ENCODE measurements around the gene CACNA1B.

CACNA1B gene

DNA sequence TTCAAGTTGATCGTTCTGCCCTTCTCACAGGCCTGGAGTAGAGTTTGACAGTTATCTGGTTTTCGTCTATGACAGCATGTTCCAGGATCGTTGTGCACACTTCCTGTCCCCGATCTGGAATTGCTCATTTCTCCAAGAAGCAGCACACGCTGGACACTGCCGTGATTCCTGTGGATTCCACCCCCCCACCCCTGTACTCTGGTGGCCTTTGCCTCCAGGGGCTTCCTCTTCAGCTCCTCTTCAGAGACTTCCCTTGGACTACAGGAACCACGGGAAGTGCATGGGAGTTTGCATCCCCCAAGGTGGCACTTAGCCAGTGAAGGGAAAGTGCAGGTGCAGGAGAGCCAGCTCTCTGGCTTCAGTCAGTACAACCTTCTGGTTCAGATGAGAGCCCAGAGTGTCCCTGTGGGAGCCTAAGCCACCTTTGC is 160.7 kb downstream of the CACNA1B start:
- Mint-ChIP-seq H3K36me3 (ENCODE audit: low read depth) (no peaks in the 10 kb centered on the region), H3K4me1 (ENCODE audit: low read depth) (no peaks in the 10 kb centered on the region), H3K4me3 (no peak overlapping the region), H3K27me3 (ENCODE audit: low read depth) (peaks cover 14% of the 10 kb centered on the region), H3K27ac (no peak overlapping the region), H3K9me3 (no peaks in the 10 kb centered on the region)

- Mint-ChIP-seq H3K9me3 (no peaks in the 10 kb centered on the region), H3K27me3 (ENCODE audit: low read depth) (peaks cover under 1% of the 10 kb centered on the region), H3K27ac (no peak overlapping the region), H3K36me3 (ENCODE audit: low read depth) (no peaks in the 10 kb centered on the region), H3K4me1 (ENCODE audit: low read depth) (no peaks in the 10 kb centered on the region), H3K4me3 (no peak overlapping the region)
These were observed 163.2 kb downstream of the CACNA1B start for GRCh38 chr9:138040446-138041430.

DNA sequence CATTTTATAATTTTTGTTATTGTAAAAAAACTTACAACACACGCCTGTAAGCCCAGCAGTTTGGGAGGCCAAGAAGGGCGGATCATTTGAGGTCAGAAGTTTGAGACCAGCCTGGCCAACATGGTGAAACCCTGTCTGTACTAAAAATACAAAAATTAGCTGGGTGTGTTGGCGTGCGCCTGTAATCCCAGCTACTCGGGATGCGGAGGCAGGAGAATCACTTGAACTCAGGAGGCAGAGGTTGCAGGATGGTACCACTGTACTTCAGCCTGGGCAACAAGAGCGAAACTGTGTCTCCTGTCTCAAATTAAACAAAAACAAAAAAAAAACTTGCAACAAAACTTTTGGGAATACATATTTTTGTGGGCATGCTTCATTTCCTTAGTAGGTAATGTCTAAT is 164.6 kb downstream of the CACNA1B start:
- no peaks in the 10 kb centered on the region for H3K4me1 Mint-ChIP-seq (ENCODE audit: low read depth)
- H3K4me3 Mint-ChIP-seq, result no peak overlapping the region
- H3K9me3 Mint-ChIP-seq, result no peaks in the 10 kb centered on the region
- H3K27me3 Mint-ChIP-seq (ENCODE audit: low read depth), result no peaks in the 10 kb centered on the region
- no peak overlapping the region for H3K27ac Mint-ChIP-seq
- no peaks in the 10 kb centered on the region for H3K36me3 Mint-ChIP-seq (ENCODE audit: low read depth)

DNA sequence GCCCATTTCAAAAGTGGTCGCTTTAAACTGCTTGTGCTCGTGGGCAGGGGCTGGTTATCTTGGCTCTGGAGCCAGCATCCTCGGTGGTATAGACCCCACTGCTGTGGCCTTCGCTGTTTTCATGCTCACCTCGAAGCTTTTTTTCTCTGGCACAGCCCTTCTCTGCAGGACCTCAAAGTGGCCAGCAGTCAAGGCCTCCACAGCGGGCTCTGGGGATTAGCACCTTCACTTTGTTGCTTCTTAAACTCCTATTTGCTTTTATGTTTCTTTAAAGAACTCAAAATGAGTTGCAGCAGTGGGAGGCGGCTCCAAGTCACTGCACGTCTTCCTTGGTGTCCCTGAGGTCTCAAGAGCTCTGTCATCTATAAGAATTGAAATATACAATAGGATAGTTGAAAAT is 165.1 kb downstream of the CACNA1B start:
- H3K4me3 Mint-ChIP-seq, result no peak overlapping the region
- H3K4me1 Mint-ChIP-seq (ENCODE audit: low read depth), result no peaks in the 10 kb centered on the region
- no peaks in the 10 kb centered on the region for H3K27me3 Mint-ChIP-seq (ENCODE audit: low read depth)
- H3K27ac Mint-ChIP-seq, result no peak overlapping the region
- no peaks in the 10 kb centered on the region for H3K9me3 Mint-ChIP-seq
- no peaks in the 10 kb centered on the region for H3K36me3 Mint-ChIP-seq (ENCODE audit: low read depth)

GRCh38 chr9:138043061-138043410 is 165.5 kb downstream of the CACNA1B start:
- H3K27ac Mint-ChIP-seq, result no peak overlapping the region
- no peaks in the 10 kb centered on the region for H3K36me3 Mint-ChIP-seq (ENCODE audit: low read depth)
- no peaks in the 10 kb centered on the region for H3K9me3 Mint-ChIP-seq
- no peak overlapping the region for H3K4me3 Mint-ChIP-seq
- no peaks in the 10 kb centered on the region for H3K4me1 Mint-ChIP-seq (ENCODE audit: low read depth)
- H3K27me3 Mint-ChIP-seq (ENCODE audit: low read depth), result no peaks in the 10 kb centered on the region

- Mint-ChIP-seq H3K4me3 (no peak overlapping the region), H3K36me3 (ENCODE audit: low read depth) (no peaks in the 10 kb centered on the region), H3K27ac (no peak overlapping the region), H3K4me1 (ENCODE audit: low read depth) (no peaks in the 10 kb centered on the region), H3K27me3 (ENCODE audit: low read depth) (no peaks in the 10 kb centered on the region), H3K9me3 (no peaks in the 10 kb centered on the region)
These were observed 166.1 kb downstream of the CACNA1B start for GRCh38 chr9:138043411-138044345.

DNA sequence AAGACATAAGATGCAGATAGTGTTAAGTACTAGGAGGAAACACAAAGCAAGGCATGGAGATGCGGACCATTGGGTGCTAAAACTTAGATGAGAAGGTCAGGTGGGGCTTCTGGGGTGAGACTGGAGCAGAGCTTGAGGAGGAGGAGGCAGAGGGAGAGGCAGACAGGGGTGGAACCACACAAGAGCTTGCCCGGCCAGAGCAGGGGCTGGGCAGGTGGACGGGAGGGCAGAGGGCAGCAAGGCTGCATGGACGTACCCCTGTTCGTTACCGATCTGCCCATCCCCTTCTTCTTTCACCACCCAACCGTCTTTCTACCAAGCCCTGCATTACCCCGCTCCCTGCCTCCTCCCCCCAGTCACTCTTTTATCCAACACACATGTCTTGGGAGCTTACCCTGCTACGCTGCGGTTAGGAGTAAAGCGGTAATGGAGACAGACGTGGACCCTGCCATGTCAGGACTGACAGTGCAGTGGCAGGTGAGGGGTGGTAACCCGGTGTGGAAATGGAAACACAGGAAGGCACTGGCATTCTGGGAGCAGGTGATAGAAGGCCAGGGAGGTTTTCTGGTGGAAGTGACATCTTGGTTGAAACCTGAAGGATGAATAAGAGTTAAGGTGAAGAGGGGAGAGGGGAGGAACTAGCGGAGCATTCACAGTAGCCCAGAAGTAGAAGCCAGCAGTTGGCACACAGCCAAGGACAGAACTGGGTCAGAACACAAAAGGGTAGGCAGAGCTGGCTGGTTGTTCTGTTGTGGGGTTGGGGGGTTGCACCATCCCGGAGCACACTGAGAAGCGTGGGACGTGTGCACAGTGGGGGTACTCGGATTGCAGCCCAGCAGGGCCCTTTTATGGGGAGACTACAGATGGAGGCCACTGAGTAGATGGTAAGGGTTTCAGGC is 167.2 kb downstream of the CACNA1B start:
- Mint-ChIP-seq H3K9me3 (no peaks in the 10 kb centered on the region), H3K27me3 (ENCODE audit: low read depth) (no peaks in the 10 kb centered on the region), H3K4me1 (ENCODE audit: low read depth) (no peaks in the 10 kb centered on the region), H3K27ac (no peak overlapping the region), H3K36me3 (ENCODE audit: low read depth) (no peaks in the 10 kb centered on the region), H3K4me3 (no peak overlapping the region)

GRCh38 chr9:138045541-138046490 is 168.2 kb downstream of the CACNA1B start:
- H3K27ac Mint-ChIP-seq, result no peak overlapping the region

DNA sequence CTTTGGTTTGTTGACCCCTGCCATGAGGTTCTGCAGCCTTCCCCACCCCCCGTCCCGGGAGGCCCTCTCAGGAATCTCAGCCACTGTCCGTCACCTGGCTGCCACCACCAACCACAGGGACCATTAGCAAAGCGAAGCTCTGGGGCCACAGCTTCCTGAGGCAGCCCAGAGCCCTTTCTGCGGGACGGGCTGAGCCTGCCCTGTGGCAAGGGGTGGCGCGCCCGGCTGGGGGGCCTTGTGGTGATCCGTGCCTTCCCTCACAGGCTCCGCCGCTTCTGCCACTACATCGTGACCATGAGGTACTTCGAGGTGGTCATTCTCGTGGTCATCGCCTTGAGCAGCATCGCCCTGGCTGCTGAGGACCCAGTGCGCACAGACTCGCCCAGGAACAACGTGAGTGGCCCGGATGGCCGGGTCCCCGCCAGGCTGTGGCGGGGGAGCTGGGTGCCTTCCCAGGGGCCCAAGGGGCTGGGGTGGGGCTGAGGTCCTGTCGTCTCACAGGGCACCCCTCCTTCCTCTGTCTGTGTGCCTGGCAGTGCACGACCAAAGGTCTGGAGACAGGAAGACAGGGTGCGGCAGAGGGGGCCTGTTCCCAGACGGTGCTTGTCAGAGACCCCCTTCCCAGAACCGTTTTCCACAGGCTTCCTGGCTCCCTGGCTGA is 169.2 kb downstream of the CACNA1B start:
- no peaks in the 10 kb centered on the region for H3K27me3 Mint-ChIP-seq (ENCODE audit: low read depth)
- no peak overlapping the region for H3K4me3 Mint-ChIP-seq
- no peak overlapping the region for H3K27ac Mint-ChIP-seq
- no peaks in the 10 kb centered on the region for H3K9me3 Mint-ChIP-seq
- H3K4me1 Mint-ChIP-seq (ENCODE audit: low read depth), result no peaks in the 10 kb centered on the region
- no peaks in the 10 kb centered on the region for H3K36me3 Mint-ChIP-seq (ENCODE audit: low read depth)

More at GRCh38 chr9:138045541-138046490, 168.2 kb downstream of the CACNA1B start:
- no peaks in the 10 kb centered on the region for H3K9me3 Mint-ChIP-seq
- no peaks in the 10 kb centered on the region for H3K27me3 Mint-ChIP-seq (ENCODE audit: low read depth)
- H3K36me3 Mint-ChIP-seq (ENCODE audit: low read depth), result no peaks in the 10 kb centered on the region
- H3K4me3 Mint-ChIP-seq, result no peak overlapping the region
- no peaks in the 10 kb centered on the region for H3K4me1 Mint-ChIP-seq (ENCODE audit: low read depth)

DNA sequence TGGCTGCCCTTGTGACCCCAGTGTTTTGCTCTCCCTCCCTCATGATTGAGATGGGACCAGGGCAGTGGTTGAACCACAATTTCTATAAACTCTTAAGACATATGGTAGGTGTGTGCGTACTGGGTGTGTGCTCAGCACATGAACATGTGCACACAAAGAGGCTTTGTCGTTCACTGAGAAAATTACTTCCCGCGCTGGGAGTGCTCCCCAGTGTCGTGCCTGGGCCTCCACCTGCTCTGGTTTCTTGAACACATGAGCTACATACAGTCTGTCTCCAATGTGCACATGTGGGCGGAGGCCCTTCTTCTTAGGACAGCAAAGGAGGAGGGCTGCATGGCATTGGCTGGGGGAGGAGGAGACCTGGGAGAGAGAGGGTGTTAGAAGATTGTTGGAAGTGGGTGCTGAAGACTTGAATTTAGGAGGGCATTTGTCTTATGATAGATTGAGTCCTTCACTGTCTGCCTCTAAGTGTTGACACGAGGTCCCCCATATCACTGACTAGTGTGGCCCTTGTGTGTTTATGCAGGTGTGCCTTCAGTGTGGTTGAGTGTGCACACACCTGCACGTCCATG is 170.0 kb downstream of the CACNA1B start:
- Mint-ChIP-seq H3K4me3 (no peak overlapping the region), H3K27ac (no peak overlapping the region), H3K27me3 (ENCODE audit: low read depth) (no peaks in the 10 kb centered on the region), H3K36me3 (ENCODE audit: low read depth) (no peaks in the 10 kb centered on the region), H3K9me3 (no peaks in the 10 kb centered on the region), H3K4me1 (ENCODE audit: low read depth) (no peaks in the 10 kb centered on the region)

- H3K9me3 Mint-ChIP-seq, result no peaks in the 10 kb centered on the region
- H3K36me3 Mint-ChIP-seq (ENCODE audit: low read depth), result no peaks in the 10 kb centered on the region
- H3K4me3 Mint-ChIP-seq, result no peak overlapping the region
- no peaks in the 10 kb centered on the region for H3K4me1 Mint-ChIP-seq (ENCODE audit: low read depth)
- no peak overlapping the region for H3K27ac Mint-ChIP-seq
- H3K27me3 Mint-ChIP-seq (ENCODE audit: low read depth), result no peaks in the 10 kb centered on the region
These were observed 170.6 kb downstream of the CACNA1B start for GRCh38 chr9:138048184-138048583.

GRCh38 chr9:138049085-138049778 is 171.7 kb downstream of the CACNA1B start:
- no peaks in the 10 kb centered on the region for H3K9me3 Mint-ChIP-seq
- H3K36me3 Mint-ChIP-seq (ENCODE audit: low read depth), result no peaks in the 10 kb centered on the region
- H3K27me3 Mint-ChIP-seq (ENCODE audit: low read depth), result no peaks in the 10 kb centered on the region
- H3K4me3 Mint-ChIP-seq, result no peak overlapping the region
- H3K4me1 Mint-ChIP-seq (ENCODE audit: low read depth), result no peaks in the 10 kb centered on the region
- no peak overlapping the region for H3K27ac Mint-ChIP-seq
